Body of pancreas (tissue), 4 donors: ENCODE results near the gene AMOTL1. TPM values are rescaled to one million over a fixed set of nuclear protein-coding genes. Genes with fewer than 3 reads are reported as not detected.
A peak's percentile ranks its signal among the peaks of the same experiment; 100 is the strongest.

Source experiments
- ATAC-seq: fragments of 150-250 bp; one replicate; pipeline ENCODE4 v1.9.1; 2016
- DNase-seq, 4 donors: peaks; one replicate each; pipeline ENCODE4 v3.0.0-alpha.2; 2019
- H3K27ac ChIP-seq, 4 donors: fragments of 200-600 bp; sonication (generic); 1 replicate in 3 of 4; 2 replicates in 1 of 4; pipeline versions ENCODE4 v1.5.1 to v1.6.1; 2016 to 2019; ENCODE audit warnings: mild to moderate bottlenecking in 1 of 4, mixed read lengths in 1 of 4, moderate library complexity in 1 of 4
- H3K27me3 ChIP-seq, 2 donors: fragments of 200-600 bp; sonication (generic); one replicate each; pipeline ENCODE4 v1.6.0; 2016; ENCODE audit warnings: mild to moderate bottlenecking in 1 of 2
- H3K36me3 ChIP-seq, 2 donors: fragments of 200-600 bp; sonication (generic); replicated peaks in 1 of 2; 2 replicates each; pipeline ENCODE4 v1.5.1; 2016; ENCODE audit warnings: low read depth in 2 of 2; ENCODE audit not compliant: insufficient read depth in 1 of 2
- H3K4me1 ChIP-seq: fragments of 200-600 bp; sonication (generic); one replicate; pipeline ENCODE4 v1.6.0; 2016
- H3K4me3 ChIP-seq, 2 donors: fragments of 200-600 bp; sonication (generic); 1 replicate in 1 of 2; 2 replicates in 1 of 2; pipeline ENCODE4 v1.5.1; 2016 to 2019
- H3K9me3 ChIP-seq, 3 donors: fragments of 200-600 bp; sonication (generic); 1 replicate in 2 of 3; 2 replicates in 1 of 3; pipeline ENCODE4 v1.5.1; 2016
- POLR2A ChIP-seq, 3 donors: fragments of 450-650 bp; IDR thresholded peaks; one replicate each; pipeline ENCODE4 v1.6.1; 2016; ENCODE audit warnings: antibody characterized with exemption in 3 of 3, mild to moderate bottlenecking in 2 of 3
- WGBS, 2 donors: methylation state at CpG; one replicate each; pipeline ENCODE4 v1.1.5; 2017; 5-methylcytosine and 5-hydroxymethylcytosine counted together
- intact Hi-C: fragments of 100-400 bp; cut with DNase I; formaldehyde crosslinking; loops from one replicate; pipeline ENCODE4 v1.15.1; 2023
- total RNA-seq, 2 donors: library from RNA; depleted of rRNA; stranded (reverse); fragments of >200 nt; gene quantifications; one replicate each; pipeline ENCODE4 v1.1.0, GENCODE V29; 2016
- TF ChIP-seq, protein P1 (sequence below), 7 experiments: fragments of 450-650 bp in 4 of 7; fragments of 200-600 bp in 3 of 7; sonication (generic) in 3 of 7; IDR thresholded peaks; one replicate each; pipeline ENCODE4 v1.5.1; 2016 to 2019; ENCODE audit warnings: antibody characterized with exemption in 7 of 7

AMOTL1 gene
- total RNA-seq, 2 donors from 2014 or later = 20.4 to 21.5 TPM

DNA sequence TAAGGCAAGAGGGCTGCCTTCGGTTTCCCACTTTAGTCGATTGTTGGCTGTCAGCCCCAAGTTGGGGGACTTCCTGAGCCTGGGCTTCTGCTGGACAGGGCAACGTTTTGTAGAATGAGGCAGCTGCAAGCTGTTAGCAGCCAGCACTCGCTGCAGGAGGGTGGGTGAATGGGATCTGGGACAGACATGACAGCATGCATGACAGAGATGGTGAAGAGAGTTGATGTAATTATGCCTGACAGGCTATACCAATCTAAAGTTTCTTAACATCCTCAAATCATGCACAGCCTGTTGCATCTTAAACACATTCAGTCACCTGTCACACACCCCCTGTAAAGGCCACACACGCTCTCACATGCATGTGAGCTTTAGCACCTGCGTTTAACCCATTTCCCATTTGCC is 156.0 kb downstream of the AMOTL1 start:
- Histone ChIP-seq H3K9me3 (no peaks in the 10 kb centered on the region), H3K4me3 (no peak overlapping the region), H3K27me3 (no peaks in the 10 kb centered on the region), H3K4me1 (peaks cover 13% of the 10 kb centered on the region), H3K27ac (no peak overlapping the region), H3K36me3 (no peaks in the 10 kb centered on the region)
- intact Hi-C loops = no loop called here
- ATAC-seq = no peak
- DNase-seq = no peak
- TF ChIP-seq, protein P1, sequence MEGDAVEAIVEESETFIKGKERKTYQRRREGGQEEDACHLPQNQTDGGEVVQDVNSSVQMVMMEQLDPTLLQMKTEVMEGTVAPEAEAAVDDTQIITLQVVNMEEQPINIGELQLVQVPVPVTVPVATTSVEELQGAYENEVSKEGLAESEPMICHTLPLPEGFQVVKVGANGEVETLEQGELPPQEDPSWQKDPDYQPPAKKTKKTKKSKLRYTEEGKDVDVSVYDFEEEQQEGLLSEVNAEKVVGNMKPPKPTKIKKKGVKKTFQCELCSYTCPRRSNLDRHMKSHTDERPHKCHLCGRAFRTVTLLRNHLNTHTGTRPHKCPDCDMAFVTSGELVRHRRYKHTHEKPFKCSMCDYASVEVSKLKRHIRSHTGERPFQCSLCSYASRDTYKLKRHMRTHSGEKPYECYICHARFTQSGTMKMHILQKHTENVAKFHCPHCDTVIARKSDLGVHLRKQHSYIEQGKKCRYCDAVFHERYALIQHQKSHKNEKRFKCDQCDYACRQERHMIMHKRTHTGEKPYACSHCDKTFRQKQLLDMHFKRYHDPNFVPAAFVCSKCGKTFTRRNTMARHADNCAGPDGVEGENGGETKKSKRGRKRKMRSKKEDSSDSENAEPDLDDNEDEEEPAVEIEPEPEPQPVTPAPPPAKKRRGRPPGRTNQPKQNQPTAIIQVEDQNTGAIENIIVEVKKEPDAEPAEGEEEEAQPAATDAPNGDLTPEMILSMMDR (IDR thresholded peaks at IDR 0.05) = no peak
- no peak for TF ChIP-seq POLR2A (IDR thresholded peaks at IDR 0.05)
- 61 to 69% methylated on average over 6 of the region's 6 CpGs for WGBS, 2 donors

DNA sequence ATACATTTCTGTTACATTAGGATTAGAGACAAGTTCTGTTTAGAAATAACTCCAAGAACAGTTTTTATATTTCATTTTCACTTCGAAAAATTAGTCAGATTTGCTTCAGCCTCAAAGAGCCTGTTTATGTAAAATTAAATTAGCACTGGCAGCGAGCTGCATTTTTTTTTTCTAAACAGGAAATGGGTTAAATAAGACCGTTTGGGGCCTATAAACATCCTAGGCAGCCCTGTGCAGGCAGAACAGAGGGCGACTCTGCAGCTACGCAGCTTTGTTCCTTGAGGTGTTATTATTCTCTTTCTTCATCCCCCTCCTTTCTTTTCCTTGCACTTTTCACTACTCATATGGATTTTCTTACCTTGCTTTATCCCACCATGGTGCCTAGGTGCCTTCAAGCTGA is 156.5 kb downstream of the AMOTL1 start:
- no peak for DNase-seq
- 52 to 66% methylated on average over 5 of the region's 5 CpGs for WGBS, 2 donors
- peaks cover 13% of the 10 kb centered on the region for H3K4me1 ChIP-seq

DNA sequence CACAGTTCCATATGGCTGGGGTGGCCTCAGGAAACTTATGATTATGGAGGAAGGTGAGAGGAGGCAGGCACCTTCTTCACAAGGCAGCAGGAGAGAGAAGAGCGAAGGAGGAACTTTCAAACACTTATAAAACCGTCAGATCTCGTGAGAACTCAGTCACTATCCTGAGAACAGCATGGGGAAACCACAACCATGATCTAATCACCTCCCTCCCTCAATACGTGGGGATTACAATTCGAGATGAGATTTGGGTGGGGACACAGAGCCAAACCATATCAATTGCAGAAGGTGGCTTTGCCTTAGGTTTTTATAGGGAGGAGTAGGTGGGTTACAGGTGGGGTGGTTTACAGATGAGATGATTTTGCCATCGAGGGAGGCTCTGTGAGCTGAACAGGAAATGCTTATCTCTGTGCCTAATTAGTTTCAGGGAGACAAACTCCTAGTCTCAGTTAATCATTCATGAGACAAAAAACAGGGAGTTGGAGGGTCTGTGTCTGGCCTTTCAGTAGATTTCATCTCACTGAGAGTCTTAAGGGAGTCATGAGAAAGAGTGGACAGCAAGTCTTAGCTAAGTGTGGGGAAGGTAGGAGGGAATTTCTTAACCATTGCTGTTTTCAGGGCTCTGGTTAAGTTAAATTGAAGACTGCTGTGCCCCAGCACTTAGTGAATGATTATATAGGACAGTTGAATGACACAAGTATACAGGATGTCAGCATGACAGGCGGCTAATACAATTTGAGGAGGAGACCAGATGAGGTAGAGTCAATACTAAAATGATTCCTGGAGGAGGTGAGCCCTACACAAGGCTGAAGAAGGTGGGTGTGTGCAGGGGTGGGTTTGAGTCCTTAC is 157.5 kb downstream of the AMOTL1 start:
- ATAC-seq = no peak

More for the DNA sequence above, 156.5 kb downstream of the AMOTL1 start:
- no peak overlapping the region for H3K27ac ChIP-seq
- intact Hi-C loops = no loop called here
- no peak overlapping the region for H3K4me3 ChIP-seq
- H3K36me3 ChIP-seq = no peaks in the 10 kb centered on the region
- H3K27me3 ChIP-seq = no peaks in the 10 kb centered on the region
- TF ChIP-seq, protein P1 (IDR thresholded peaks at IDR 0.05) = no peak
- TF ChIP-seq POLR2A (IDR thresholded peaks at IDR 0.05) = no peak
- ATAC-seq = no peak
- H3K9me3 ChIP-seq = no peaks in the 10 kb centered on the region

DNA sequence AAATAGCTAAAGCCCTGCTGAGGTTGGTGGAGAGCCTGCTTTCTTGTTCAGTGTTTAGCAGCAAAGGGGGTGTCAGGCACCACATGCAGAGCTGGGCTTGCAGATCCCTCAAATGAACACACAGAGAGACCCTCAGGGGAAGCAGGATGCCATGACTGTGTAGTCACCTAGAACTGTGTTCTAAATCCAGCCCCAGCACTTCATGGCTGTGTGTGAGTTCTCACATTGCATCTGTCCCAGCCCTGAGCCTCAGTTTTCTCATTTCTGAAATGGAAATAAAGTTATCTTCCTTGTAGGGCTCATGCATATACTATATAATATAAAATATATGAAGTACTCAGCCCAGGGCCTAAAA is 158.1 kb downstream of the AMOTL1 start:
- Histone ChIP-seq H3K4me3 (no peak overlapping the region), H3K27me3 (no peaks in the 10 kb centered on the region), H3K4me1 (peaks cover 13% of the 10 kb centered on the region), H3K9me3 (no peaks in the 10 kb centered on the region), H3K36me3 (no peaks in the 10 kb centered on the region), H3K27ac (peak overlapping the region; percentile 32 to 62 (median 51))
- no peak for DNase-seq
- no peak for TF ChIP-seq POLR2A (IDR thresholded peaks at IDR 0.05)
- TF ChIP-seq, protein P1 (IDR thresholded peaks at IDR 0.05) = no peak
- intact Hi-C loops = no loop called here
- ATAC-seq = no peak

More for the DNA sequence above, 157.5 kb downstream of the AMOTL1 start:
- Histone ChIP-seq H3K4me3 (no peak overlapping the region), H3K4me1 (peaks cover 13% of the 10 kb centered on the region), H3K36me3 (no peaks in the 10 kb centered on the region), H3K9me3 (no peaks in the 10 kb centered on the region), H3K27me3 (no peaks in the 10 kb centered on the region), H3K27ac (peak overlapping the region; percentile 32 to 62 (median 51))
- DNase-seq = no peak
- TF ChIP-seq POLR2A (IDR thresholded peaks at IDR 0.05) = no peak
- TF ChIP-seq, protein P1 (IDR thresholded peaks at IDR 0.05) = no peak
- WGBS, 2 donors = 43 to 52% methylated on average over 7 of the region's 7 CpGs
- intact Hi-C loops = no loop called here

Other genes with a start within 250 kb of the AMOTL1 start
- 10 to 100 TPM; 10.5 to 13.5 TPM for gene FUT4, start 224.4 kb upstream of the AMOTL1 start, total RNA-seq
- gene PIWIL4, start 201.0 kb upstream of the AMOTL1 start, total RNA-seq = 10 to 100 TPM in 1 of 2 donors, 1 to 10 TPM in 1; 6.5 to 13.2 TPM
- 10 to 100 TPM; 19.2 to 38.6 TPM for gene CWC15, start 205.2 kb downstream of the AMOTL1 start, total RNA-seq
- under 1 TPM in 1 of 2 donors, not detected in 1; 0.78 TPM for gene KDM4D, start 205.4 kb downstream of the AMOTL1 start, total RNA-seq